SJCRH30 (cell line): ENCODE data around the gene ESR1. TPM values are rescaled to one million over a fixed set of nuclear protein-coding genes. Genes with fewer than 3 reads are reported as not detected.
"Not testable (repeated sequence)": the region's sequence is repeated elsewhere in the genome, so short reads cannot be mapped to it uniquely, and the experiment has no call there.

ENCODE experiments used
- DNase-seq, 2 experiments: peaks; one replicate each; pipeline ENCODE4 v3.0.0-alpha.2; 2015 to 2020
- H3K27ac ChIP-seq: fragments of 250-450 bp; sonication (Bioruptor Pico); 2 replicates; pipeline ENCODE4 v1.5.1; 2020; ENCODE audit warnings: mild to moderate bottlenecking, moderate library complexity
- H3K27me3 ChIP-seq: fragments of 250-450 bp; sonication (Bioruptor Pico); 2 replicates; pipeline ENCODE4 v1.5.1; 2020; ENCODE audit warnings: mild to moderate bottlenecking, moderate library complexity
- H3K36me3 ChIP-seq: fragments of 250-450 bp; sonication (Bioruptor Pico); 2 replicates; pipeline ENCODE4 v1.5.1; 2020; ENCODE audit warnings: mild to moderate bottlenecking, moderate library complexity
- H3K4me1 ChIP-seq: fragments of 250-450 bp; sonication (Bioruptor Pico); 2 replicates; pipeline ENCODE4 v1.5.1; 2020; ENCODE audit warnings: mild to moderate bottlenecking, moderate library complexity
- H3K4me3 ChIP-seq: fragments of 250-450 bp; sonication (Bioruptor Pico); 2 replicates; pipeline ENCODE4 v1.5.1; 2020; ENCODE audit warnings: mild to moderate bottlenecking, moderate library complexity
- H3K9me3 ChIP-seq: fragments of 250-450 bp; sonication (Bioruptor Pico); replicated peaks from 2 replicates; pipeline ENCODE4 v1.5.1; 2020; ENCODE audit warnings: mild to moderate bottlenecking, moderate library complexity
- total RNA-seq: library from RNA; depleted of rRNA; stranded (reverse); fragments of >200 nt; shearing (Covaris generic); gene quantifications from 2 replicates; pipeline ENCODE4 v1.2.3, GENCODE V29; 2014

The ESR1 gene
- total RNA-seq, 1 experiment from 2014 or later: not detected

GRCh38 chr6:152055517-152055916, 248.0 kb downstream of the ESR1 start:
- Histone ChIP-seq H3K27ac (no peak overlapping the region), H3K27me3 (no peaks in the 10 kb centered on the region; the same call in 1 of the 2 replicates), H3K9me3 (no peaks in the 10 kb centered on the region), H3K4me1 (no peaks in the 10 kb centered on the region), H3K36me3 (no peaks in the 10 kb centered on the region), H3K4me3 (no peak overlapping the region)
- no peak for DNase-seq

- Histone ChIP-seq H3K4me3 (no peak overlapping the region), H3K36me3 (no peaks in the 10 kb centered on the region), H3K27me3 (no peaks in the 10 kb centered on the region; the same call in 1 of the 2 replicates), H3K4me1 (no peaks in the 10 kb centered on the region), H3K9me3 (no peaks in the 10 kb centered on the region), H3K27ac (no peak overlapping the region)
- DNase-seq: no peak
Observed at GRCh38 chr6:152057832-152058498, 250.5 kb downstream of the ESR1 start.

- Histone ChIP-seq H3K27ac (no peak overlapping the region), H3K36me3 (no peaks in the 10 kb centered on the region), H3K4me3 (no peak overlapping the region), H3K27me3 (no peaks in the 10 kb centered on the region; the same call in 1 of the 2 replicates), H3K9me3 (no peaks in the 10 kb centered on the region), H3K4me1 (no peaks in the 10 kb centered on the region)
- no peak for DNase-seq
Observed at GRCh38 chr6:152059909-152060308, 252.4 kb downstream of the ESR1 start.

GRCh38 chr6:152062476-152062875, 255.0 kb downstream of the ESR1 start:
- no peak for DNase-seq
- Histone ChIP-seq H3K27me3 (no peaks in the 10 kb centered on the region; the same call in 1 of the 2 replicates), H3K27ac (no peak overlapping the region), H3K4me3 (no peak overlapping the region), H3K9me3 (no peaks in the 10 kb centered on the region), H3K36me3 (no peaks in the 10 kb centered on the region), H3K4me1 (no peaks in the 10 kb centered on the region)

GRCh38 chr6:152063170-152063921, 255.9 kb downstream of the ESR1 start:
- no peak overlapping the region for H3K4me3 ChIP-seq
- H3K9me3 ChIP-seq: no peaks in the 10 kb centered on the region
- no peaks in the 10 kb centered on the region; the same call in 1 of the 2 replicates for H3K27me3 ChIP-seq
- no peaks in the 10 kb centered on the region for H3K36me3 ChIP-seq
- H3K27ac ChIP-seq: no peak overlapping the region
- H3K4me1 ChIP-seq: no peaks in the 10 kb centered on the region
- no peak for DNase-seq

- H3K9me3 ChIP-seq: no peaks in the 10 kb centered on the region
- DNase-seq: no peak
Observed at GRCh38 chr6:152068622-152069261, 261.3 kb downstream of the ESR1 start.

GRCh38 chr6:152070556-152070955, 263.1 kb downstream of the ESR1 start:
- no peaks in the 10 kb centered on the region for H3K36me3 ChIP-seq

More at GRCh38 chr6:152068622-152069261, 261.3 kb downstream of the ESR1 start:
- no peak overlapping the region for H3K27ac ChIP-seq
- no peaks in the 10 kb centered on the region for H3K27me3 ChIP-seq
- no peak overlapping the region for H3K4me3 ChIP-seq
- H3K36me3 ChIP-seq: no peaks in the 10 kb centered on the region
- H3K4me1 ChIP-seq: no peaks in the 10 kb centered on the region

GRCh38 chr6:152071318-152071717, 263.8 kb downstream of the ESR1 start:
- H3K27me3 ChIP-seq: no peaks in the 10 kb centered on the region
- H3K4me1 ChIP-seq: no peaks in the 10 kb centered on the region
- H3K4me3 ChIP-seq: no peak overlapping the region
- H3K27ac ChIP-seq: no peak overlapping the region
- no peak for DNase-seq
- H3K9me3 ChIP-seq: no peaks in the 10 kb centered on the region
- no peaks in the 10 kb centered on the region for H3K36me3 ChIP-seq

More at GRCh38 chr6:152070556-152070955, 263.1 kb downstream of the ESR1 start:
- no peaks in the 10 kb centered on the region for H3K27me3 ChIP-seq
- no peak overlapping the region for H3K27ac ChIP-seq
- H3K4me3 ChIP-seq: no peak overlapping the region
- no peak for DNase-seq
- H3K9me3 ChIP-seq: no peaks in the 10 kb centered on the region
- no peaks in the 10 kb centered on the region for H3K4me1 ChIP-seq

- DNase-seq: no peak
- no peak overlapping the region for H3K27ac ChIP-seq
- no peak overlapping the region for H3K4me3 ChIP-seq
- no peaks in the 10 kb centered on the region for H3K9me3 ChIP-seq
- no peaks in the 10 kb centered on the region for H3K27me3 ChIP-seq
- H3K4me1 ChIP-seq: no peaks in the 10 kb centered on the region
- no peaks in the 10 kb centered on the region for H3K36me3 ChIP-seq
Observed at GRCh38 chr6:152071843-152072242, 264.4 kb downstream of the ESR1 start.

GRCh38 chr6:152076242-152076641, 268.8 kb downstream of the ESR1 start:
- not testable (repeated sequence) for DNase-seq, H3K4me3 ChIP-seq, H3K27me3 ChIP-seq, H3K4me1 ChIP-seq, H3K9me3 ChIP-seq, H3K27ac ChIP-seq, H3K36me3 ChIP-seq

GRCh38 chr6:152078001-152078400, 270.5 kb downstream of the ESR1 start:
- Histone ChIP-seq H3K27ac (no peak overlapping the region), H3K36me3 (no peaks in the 10 kb centered on the region), H3K9me3 (no peaks in the 10 kb centered on the region), H3K27me3 (no peaks in the 10 kb centered on the region), H3K4me1 (no peaks in the 10 kb centered on the region), H3K4me3 (no peak overlapping the region)
- DNase-seq: no peak

GRCh38 chr6:152078804-152079203, 271.3 kb downstream of the ESR1 start:
- Histone ChIP-seq H3K9me3 (no peaks in the 10 kb centered on the region), H3K4me3 (no peak overlapping the region), H3K27me3 (no peaks in the 10 kb centered on the region), H3K4me1 (no peaks in the 10 kb centered on the region), H3K36me3 (no peaks in the 10 kb centered on the region), H3K27ac (no peak overlapping the region)
- DNase-seq: no peak

- H3K36me3 ChIP-seq: no peaks in the 10 kb centered on the region
- no peaks in the 10 kb centered on the region for H3K9me3 ChIP-seq
- H3K27ac ChIP-seq: no peak overlapping the region
- H3K27me3 ChIP-seq: no peaks in the 10 kb centered on the region
- no peak for DNase-seq
- H3K4me3 ChIP-seq: no peak overlapping the region
- peaks cover 18% of the 10 kb centered on the region for H3K4me1 ChIP-seq
Observed at GRCh38 chr6:152085451-152085921, 278.0 kb downstream of the ESR1 start.

GRCh38 chr6:152086223-152086873, 278.9 kb downstream of the ESR1 start:
- Histone ChIP-seq H3K4me1 (peaks cover 18% of the 10 kb centered on the region), H3K9me3 (no peaks in the 10 kb centered on the region), H3K4me3 (no peak overlapping the region), H3K27ac (no peak overlapping the region), H3K36me3 (no peaks in the 10 kb centered on the region), H3K27me3 (no peaks in the 10 kb centered on the region)
- no peak for DNase-seq
